HepG2 (cell line): ENCODE measurements around the gene USP24. TPM values are rescaled to one million over a fixed set of nuclear protein-coding genes. Genes with fewer than 3 reads are reported as not detected.

Source experiments
- AKAP8 ChIP-seq: sonication (generic); formaldehyde crosslinking; IDR thresholded peaks from 2 replicates; pipeline ENCODE4 v1.5.1; 2020; ENCODE audit warnings: mild to moderate bottlenecking, missing genetic modification reagents
- ATF4 ChIP-seq, 2 experiments: fragments of 450-650 bp in 1 of 2; sonication (generic) in 1 of 2; formaldehyde crosslinking; IDR thresholded peaks; 2 replicates each; pipeline versions ENCODE4 v1.5.0 to v1.8.0; 2020 to 2022; ENCODE audit warnings: mild to moderate bottlenecking in 1 of 2, missing genetic modification reagents in 1 of 2
- EED ChIP-seq: sonication (generic); formaldehyde crosslinking; IDR thresholded peaks from 2 replicates; pipeline ENCODE4 v1.5.0; 2020; ENCODE audit warnings: mild to moderate bottlenecking, missing genetic modification reagents
- FIP1L1 ChIP-seq: fragments of 200-400 bp; formaldehyde crosslinking; IDR thresholded peaks from 2 replicates; pipeline ENCODE4 v1.6.1; 2018; ENCODE audit warnings: low read depth, mild to moderate bottlenecking, low read length, moderate library complexity, borderline replicate concordance; ENCODE audit not compliant: insufficient read depth
- FOXA3 ChIP-seq: IDR thresholded peaks from 2 replicates; pipeline ENCODE4 v1.6.1; 2016; ENCODE audit warnings: missing genetic modification reagents, missing compliant biosample characterization
- GATAD2A ChIP-seq: IDR thresholded peaks from 2 replicates; pipeline ENCODE4 v1.6.1; 2016
- HNRNPL ChIP-seq: fragments of 200-400 bp; formaldehyde crosslinking; IDR thresholded peaks from 2 replicates; pipeline ENCODE4 v1.6.1; 2017; ENCODE audit warnings: mild to moderate bottlenecking, low read depth, low read length
- KIAA2018 ChIP-seq: sonication (generic); formaldehyde crosslinking; IDR thresholded peaks from 2 replicates; pipeline ENCODE4 v1.5.0; 2020; ENCODE audit warnings: mild to moderate bottlenecking, missing genetic modification reagents, borderline replicate concordance
- RBAK ChIP-seq: sonication (generic); formaldehyde crosslinking; IDR thresholded peaks from 2 replicates; pipeline ENCODE4 v1.5.1; 2020; ENCODE audit warnings: mild to moderate bottlenecking, missing genetic modification reagents
- SOX13 ChIP-seq, 3 experiments: fragments of 450-650 bp in 1 of 3; sonication (generic) in 1 of 3; formaldehyde crosslinking in 1 of 3; IDR thresholded peaks in 2 of 3; conservative IDR thresholded peaks in 1 of 3; 2 replicates each; pipeline versions ENCODE4 v1.5.0 to v1.6.1; 2016 to 2020; ENCODE audit warnings: antibody characterized with exemption in 1 of 3, mild to moderate bottlenecking in 1 of 3, missing compliant biosample characterization in 1 of 3, missing genetic modification reagents in 1 of 3, moderate library complexity in 1 of 3
- TRAFD1 ChIP-seq: sonication (generic); formaldehyde crosslinking; IDR thresholded peaks from 2 replicates; pipeline ENCODE4 v1.5.1; 2020; ENCODE audit warnings: missing genetic modification reagents, mild to moderate bottlenecking, borderline replicate concordance
- ZC3H13 ChIP-seq: sonication (generic); formaldehyde crosslinking; IDR thresholded peaks from 2 replicates; pipeline ENCODE4 v1.8.1; 2023; ENCODE audit warnings: mild to moderate bottlenecking, missing genetic modification reagents, moderate library complexity
- ZEB1 ChIP-seq: IDR thresholded peaks from 2 replicates; pipeline ENCODE4 v1.6.1; 2012; ENCODE audit warnings: mild to moderate bottlenecking, low read depth, inconsistent platforms; ENCODE audit not compliant: insufficient replicate concordance
- ZFX ChIP-seq: sonication (generic); formaldehyde crosslinking; IDR thresholded peaks from 2 replicates; pipeline ENCODE4 v1.4.0; 2020; ENCODE audit warnings: mild to moderate bottlenecking, low read depth, missing genetic modification reagents, moderate library complexity
- ZMYM2 ChIP-seq: sonication (generic); formaldehyde crosslinking; IDR thresholded peaks from 2 replicates; pipeline ENCODE4 v1.8.0; 2022; ENCODE audit warnings: mild to moderate bottlenecking, missing genetic modification reagents
- ZNF850 ChIP-seq: sonication (generic); formaldehyde crosslinking; conservative IDR thresholded peaks from 2 replicates; pipeline ENCODE4 v1.9.0; 2021; ENCODE audit warnings: mild to moderate bottlenecking, missing genetic modification reagents
- ZSCAN21 ChIP-seq: sonication (generic); formaldehyde crosslinking; IDR thresholded peaks from 2 replicates; pipeline ENCODE4 v1.8.0; 2022; ENCODE audit warnings: mild to moderate bottlenecking, missing genetic modification reagents, moderate library complexity, borderline replicate concordance
- polyA plus RNA-seq, 8 experiments: library from polyadenylated mRNA; depleted of rRNA in 3 of 8; stranded (reverse) in 7 of 8; unstranded in 1 of 8; fragments of >200 nt; fragmentation: Illumina TruSeq in 4 of 8; extraction: Trizol in 4 of 8; gene quantifications; 2 replicates each; pipeline versions ENCODE4 v1.2.1 to v1.2.3, GENCODE V29; 2011 to 2016; ENCODE audit warnings: low read depth in 4 of 8, missing spikeins in 1 of 8, mixed read lengths in 1 of 8; ENCODE audit not compliant: insufficient read depth in 1 of 8
- total RNA-seq, 5 experiments: library from RNA; depleted of rRNA; stranded (reverse); fragments of >200 nt; fragmentation: Illumina TruSeq; extraction: Trizol; gene quantifications; 2 replicates each; pipeline ENCODE4 v1.2.3, GENCODE V29; 2016; ENCODE audit warnings: low read depth in 1 of 5

The USP24 gene
- total and polyA plus RNA-seq, 2 of the 13 experiments (the other 11 are each of a cell fraction or from before 2014, with no cell fraction given), result 18.8 to 47.6 TPM

GRCh38 chr1:55039342-55040082 lies 175.7 kb downstream of the USP24 start, which contains the start of gene PCSK9 (continued):
- TF ChIP-seq ZMYM2 (CRISPR knock-in tag) (peak; percentile 80), ZEB1 (no peak), SOX13 (IDR thresholded peaks at IDR 0.05) (no peak), SOX13 (CRISPR knock-in tag; conservative IDR thresholded peaks at IDR 0.05 in 1 of 2, IDR thresholded peaks at IDR 0.05 in 1 of 2) (peak in 1 of 2 experiments; percentile 75; a peak in 2 of 4 replicates), TRAFD1 (CRISPR knock-in tag) (no peak), ATF4 (CRISPR knock-in tag; IDR thresholded peaks at IDR 0.05) (no peak), ZSCAN21 (peak; percentile 86), AKAP8 (CRISPR knock-in tag) (no peak), FOXA3 (peak; percentile 19; the same call in 1 of the 2 replicates), ZC3H13 (CRISPR knock-in tag) (peak; percentile 65; the same call in 1 of the 2 replicates), GATAD2A (CRISPR knock-in tag) (0 out of 2 replicates have a peak, but pooled peaks have one; percentile 14), HNRNPL (no peak), FIP1L1 (no peak), KIAA2018 (CRISPR knock-in tag) (no peak), ZNF850 (no peak), ZFX (CRISPR knock-in tag) (peak; percentile 72), EED (CRISPR knock-in tag) (peak; percentile 60), RBAK (CRISPR knock-in tag) (no peak)
